ENCODE data around the gene SIM2. TPM values are rescaled to one million over a fixed set of nuclear protein-coding genes. Genes with fewer than 3 reads are reported as not detected.

Gene SIM2
- total RNA-seq, 1 experiment from 2014 or later: 23.9 TPM

- TF ChIP-seq ZBTB33 (IDR thresholded peaks at IDR 0.05; ENCODE audit: extremely low read depth, insufficient replicate concordance, low read length): no peak
- TF ChIP-seq SIN3A (IDR thresholded peaks at IDR 0.05; ENCODE audit: low read depth): no peak
- TF ChIP-seq FOSL1 (IDR thresholded peaks at IDR 0.05; ENCODE audit: low read depth): no peak
- TF ChIP-seq CTCF (IDR thresholded peaks at IDR 0.05 in 2 of 3, conservative IDR thresholded peaks at IDR 0.05 in 1 of 3; ENCODE audit: borderline replicate concordance in 1 of 3, insufficient read depth in 1 of 3, low read depth in 2 of 3, low read length in 2 of 3): no peak
- no peak for TF ChIP-seq CEBPB (IDR thresholded peaks at IDR 0.05; ENCODE audit: low read depth)
- no peak for TF ChIP-seq ZFX (IDR thresholded peaks at IDR 0.05)
Measured at GRCh38 chr21:36753556-36753955, 54.6 kb downstream of the SIM2 start (continued).

DNA sequence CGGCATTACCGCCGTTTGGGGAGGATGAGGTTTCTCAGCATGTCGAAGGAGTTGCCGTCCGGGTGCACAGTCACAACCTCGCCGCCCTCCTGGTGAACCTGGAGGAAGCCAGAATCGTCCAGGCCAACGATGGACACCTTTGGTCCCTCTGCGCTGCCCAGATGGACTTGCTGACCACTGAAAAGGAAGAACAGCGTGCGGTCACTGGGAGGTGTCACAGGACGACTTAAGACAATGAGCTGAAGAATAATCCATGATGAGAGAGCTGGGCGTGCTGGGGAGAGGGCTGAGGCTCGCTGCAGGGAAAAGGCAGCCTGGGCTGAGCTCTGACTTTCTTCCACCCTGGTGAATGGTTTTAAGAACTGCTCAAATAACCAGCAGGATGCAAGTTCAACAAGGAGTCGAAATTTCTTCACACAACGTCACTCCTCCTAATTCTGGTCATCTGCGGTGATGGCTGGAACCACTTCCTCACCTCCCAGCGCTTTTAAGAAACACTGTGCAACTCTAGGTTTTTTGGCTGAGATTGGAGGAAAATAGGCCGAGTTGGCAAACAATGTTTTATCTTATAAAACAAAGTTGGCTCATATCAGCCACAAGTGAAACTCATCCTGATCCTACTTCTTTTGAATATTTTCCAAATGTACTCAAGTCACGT, 55.5 kb downstream of the SIM2 start:
- H3K4me2 ChIP-seq (ENCODE audit: low read length): no peak overlapping the region
- H3K36me3 ChIP-seq (ENCODE audit: control insufficient read depth in 1 of 2, insufficient read depth in 2 of 2, low read length in 2 of 2): no peaks in the 10 kb centered on the region
- H3K9me2 ChIP-seq (ENCODE audit: insufficient read depth): no peaks in the 10 kb centered on the region
- ChIA-PET CTCF (no interaction called here), RAD21 (ENCODE audit: low non-redundant PET in 1 of 2, low total read pairs in 2 of 2, uncharacterized antibody in 2 of 2, unreplicated experiment in 2 of 2) (no interaction called here), POLR2A (no interaction called here)
- no peak overlapping the region for H3K4me3 ChIP-seq (replicated peaks in 1 of 2; ENCODE audit: low read depth in 1 of 2, low read length in 2 of 2)
- no peak overlapping the region for H3K9ac ChIP-seq (ENCODE audit: low read length)
- BruUV-seq (replicated peaks): no TSS peak
- H2AFZ ChIP-seq (ENCODE audit: low read depth, low read length, poor library complexity, severe bottlenecking): no peak overlapping the region
- no peaks in the 10 kb centered on the region for H3K79me2 ChIP-seq (ENCODE audit: insufficient read depth, low read length)
- no peaks in the 10 kb centered on the region for H4K20me1 ChIP-seq (ENCODE audit: insufficient read depth)
- intact Hi-C loops (cut with micrococcal nuclease): loop anchor here (10.0 kb wide), 2 partner anchors 90 to 170 kb away; no protein-coding TSS in a partner anchor
- no peaks in the 10 kb centered on the region for H3K9me3 ChIP-seq (ENCODE audit: control insufficient read depth in 1 of 2, insufficient read depth in 1 of 2, low read depth in 1 of 2, low read length in 2 of 2)
- DNase-seq (ENCODE audit: low read depth, low spot score) (no peak), ATAC-seq (no peak)
- H3K27me3 ChIP-seq (ENCODE audit: insufficient read depth, low read length): no peaks in the 10 kb centered on the region
- H3K4me1 ChIP-seq (ENCODE audit: control insufficient read depth in 1 of 2, insufficient read depth in 2 of 2, low read length in 2 of 2): no peaks in the 10 kb centered on the region; a peak in 1 of 4 replicates
- H3K27ac ChIP-seq (ENCODE audit: low read depth, low read length): no peak overlapping the region
- TF ChIP-seq ZNF274 (IDR thresholded peaks at IDR 0.05; ENCODE audit: low read depth, low read length) (no peak), ZBTB33 (IDR thresholded peaks at IDR 0.05; ENCODE audit: extremely low read depth, insufficient replicate concordance, low read length) (no peak), EZH2phosphoT487 (IDR thresholded peaks at IDR 0.05; ENCODE audit: borderline replicate concordance) (no peak), CBX3 (IDR thresholded peaks at IDR 0.05; ENCODE audit: low read depth) (no peak), YY1 (IDR thresholded peaks at IDR 0.05; ENCODE audit: extremely low read depth, insufficient replicate concordance, low read depth, low read length) (no peak), RAD21 (IDR thresholded peaks at IDR 0.05; ENCODE audit: low read depth) (no peak), ZFX (IDR thresholded peaks at IDR 0.05) (no peak), SRF (IDR thresholded peaks at IDR 0.05; ENCODE audit: low read depth) (no peak), ATF3 (IDR thresholded peaks at IDR 0.05) (no peak), SP1 (IDR thresholded peaks at IDR 0.05; ENCODE audit: low read depth) (no peak), CTCF (IDR thresholded peaks at IDR 0.05 in 2 of 3, conservative IDR thresholded peaks at IDR 0.05 in 1 of 3; ENCODE audit: borderline replicate concordance in 1 of 3, insufficient read depth in 1 of 3, low read depth in 2 of 3, low read length in 2 of 3) (no peak)
- TF ChIP-seq, protein P1, sequence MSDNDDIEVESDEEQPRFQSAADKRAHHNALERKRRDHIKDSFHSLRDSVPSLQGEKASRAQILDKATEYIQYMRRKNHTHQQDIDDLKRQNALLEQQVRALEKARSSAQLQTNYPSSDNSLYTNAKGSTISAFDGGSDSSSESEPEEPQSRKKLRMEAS (IDR thresholded peaks at IDR 0.05): no peak
